Measurements from ENCODE around the gene CDK10. TPM values are rescaled to one million over a fixed set of nuclear protein-coding genes. Genes with fewer than 3 reads are reported as not detected.

The CDK10 gene
- total RNA-seq, 1 donor from 2014 or later: 83.2 TPM

- peaks cover 5% of the 10 kb centered on the region for H3K27me3 Mint-ChIP-seq (ENCODE audit: unreplicated experiment)
- H3K27ac Mint-ChIP-seq (ENCODE audit: unreplicated experiment): no peak overlapping the region
- peaks cover 31% of the 10 kb centered on the region for H3K36me3 Mint-ChIP-seq (ENCODE audit: low read depth, unreplicated experiment)
- H3K4me3 Mint-ChIP-seq (ENCODE audit: unreplicated experiment): no peak overlapping the region
- no peak for DNase-seq (ENCODE audit: low spot score)
- no peaks in the 10 kb centered on the region for H3K4me1 Mint-ChIP-seq (ENCODE audit: unreplicated experiment)
- TF ChIP-seq CTCF (IDR thresholded peaks at IDR 0.05; ENCODE audit: unreplicated experiment): no peak
- no peaks in the 10 kb centered on the region for H3K9me3 Mint-ChIP-seq (ENCODE audit: unreplicated experiment)
Observed at GRCh38 chr16:89741342-89742014, 55.0 kb downstream of the CDK10 start.

GRCh38 chr16:89742948-89743347 lies 56.5 kb downstream of the CDK10 start:
- H3K4me3 Mint-ChIP-seq (ENCODE audit: unreplicated experiment): no peak overlapping the region
- no peak for TF ChIP-seq CTCF (IDR thresholded peaks at IDR 0.05; ENCODE audit: unreplicated experiment)

GRCh38 chr16:89744813-89745212 lies 58.3 kb downstream of the CDK10 start:
- Mint-ChIP-seq H3K4me1 (ENCODE audit: unreplicated experiment) (no peaks in the 10 kb centered on the region), H3K4me3 (ENCODE audit: unreplicated experiment) (no peak overlapping the region), H3K9me3 (ENCODE audit: unreplicated experiment) (no peaks in the 10 kb centered on the region), H3K27me3 (ENCODE audit: unreplicated experiment) (peaks cover 4% of the 10 kb centered on the region), H3K36me3 (ENCODE audit: low read depth, unreplicated experiment) (peaks cover 21% of the 10 kb centered on the region), H3K27ac (ENCODE audit: unreplicated experiment) (no peak overlapping the region)
- DNase-seq (ENCODE audit: low spot score): no peak
- no peak for TF ChIP-seq CTCF (IDR thresholded peaks at IDR 0.05; ENCODE audit: unreplicated experiment)

More at GRCh38 chr16:89742948-89743347, 56.5 kb downstream of the CDK10 start:
- Mint-ChIP-seq H3K9me3 (ENCODE audit: unreplicated experiment) (no peaks in the 10 kb centered on the region), H3K27ac (ENCODE audit: unreplicated experiment) (no peak overlapping the region), H3K36me3 (ENCODE audit: low read depth, unreplicated experiment) (peaks cover 20% of the 10 kb centered on the region), H3K4me1 (ENCODE audit: unreplicated experiment) (no peaks in the 10 kb centered on the region), H3K27me3 (ENCODE audit: unreplicated experiment) (peaks cover 3% of the 10 kb centered on the region)
- no peak for DNase-seq (ENCODE audit: low spot score)

Other genes starting within 250 kb of the CDK10 start
- 165 TPM for gene ANKRD11, start 196.1 kb upstream of the CDK10 start, total RNA-seq (ENCODE audit: unreplicated experiment)
- gene SPG7, start 178.3 kb upstream of the CDK10 start, total RNA-seq (ENCODE audit: unreplicated experiment): 207 TPM
- 2,070 TPM for gene RPL13, start 126.0 kb upstream of the CDK10 start, total RNA-seq (ENCODE audit: unreplicated experiment)
- gene CPNE7, start 110.9 kb upstream of the CDK10 start, total RNA-seq (ENCODE audit: unreplicated experiment): 5.5 TPM
- gene DPEP1, start 73.0 kb upstream of the CDK10 start, total RNA-seq (ENCODE audit: unreplicated experiment): 118 TPM
- gene CHMP1A, start 29.0 kb upstream of the CDK10 start, total RNA-seq (ENCODE audit: unreplicated experiment): 104 TPM
- 13.8 TPM for gene SPATA33, start 28.9 kb upstream of the CDK10 start, total RNA-seq (ENCODE audit: unreplicated experiment)
- gene SPATA2L, start 15.0 kb downstream of the CDK10 start, total RNA-seq (ENCODE audit: unreplicated experiment): 7.5 TPM
- gene VPS9D1, start 34.2 kb downstream of the CDK10 start, total RNA-seq (ENCODE audit: unreplicated experiment): 12.2 TPM
- gene ZNF276, start 34.8 kb downstream of the CDK10 start, total RNA-seq (ENCODE audit: unreplicated experiment): 25.4 TPM
- gene FANCA, start 130.0 kb downstream of the CDK10 start, total RNA-seq (ENCODE audit: unreplicated experiment): 29.1 TPM
- gene SPIRE2, start 141.8 kb downstream of the CDK10 start, total RNA-seq (ENCODE audit: unreplicated experiment): 7.9 TPM
- gene TCF25, start 186.9 kb downstream of the CDK10 start, total RNA-seq (ENCODE audit: unreplicated experiment): 210 TPM
- gene MC1R, start 232.2 kb downstream of the CDK10 start, total RNA-seq (ENCODE audit: unreplicated experiment): 2.9 TPM
- gene TUBB3, start 236.7 kb downstream of the CDK10 start, total RNA-seq (ENCODE audit: unreplicated experiment): 95.7 TPM